HL-60 (cell line): ENCODE results near the gene STX4.

Source experiments
- CTCF ChIP-seq: IDR thresholded peaks from one replicate; pipeline ENCODE4 v1.5.1; 2011; ENCODE audit warnings: low read length, control low read depth, inconsistent platforms; ENCODE audit not compliant: insufficient read depth
- POLR2AphosphoS5 ChIP-seq: IDR thresholded peaks from 2 replicates; pipeline ENCODE4 v1.6.1; 2012; ENCODE audit warnings: low read depth
- REST ChIP-seq: IDR thresholded peaks from 2 replicates; pipeline ENCODE4 v1.6.1; 2012; ENCODE audit warnings: low read depth; ENCODE audit not compliant: insufficient replicate concordance

GRCh38 chr16:31063495-31063842 is 30.1 kb downstream of the STX4 start:
- TF ChIP-seq CTCF (no peak), POLR2AphosphoS5 (no peak), REST (no peak)
